Stimulated activated CD8-positive, alpha-beta memory T cell treated with anti-CD3 and anti-CD28 coated beads, Interleukin-15, amount 100 ng/mL, for 1 hour (primary cell): ENCODE data around the gene CEP78.

ENCODE experiments used
- DNase-seq: peaks from one replicate; pipeline ENCODE4 v3.0.0-alpha.2; 2020; ENCODE audit warnings: low read depth

CEP78 gene

DNA sequence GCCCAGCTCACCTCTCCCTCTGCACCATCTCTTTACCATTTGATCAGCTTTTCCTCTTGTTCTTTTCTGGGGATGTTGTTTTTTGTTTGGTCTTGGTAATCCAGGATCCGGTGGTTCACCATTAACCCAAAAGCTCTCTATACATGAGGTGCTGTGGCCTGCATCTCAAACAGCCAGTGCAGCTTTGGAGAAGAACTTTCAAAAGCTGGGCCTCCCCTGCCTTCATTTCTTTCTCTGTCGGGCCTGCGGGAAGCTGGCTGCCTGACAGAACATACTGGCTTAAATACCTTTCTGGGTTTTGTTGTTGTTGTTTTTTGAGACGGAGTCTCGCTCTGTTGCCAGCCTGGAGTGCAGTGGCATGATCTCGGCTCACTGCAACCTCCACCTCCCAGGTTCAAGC, 73.2 kb downstream of the CEP78 start:
- DNase-seq, result no peak

DNA sequence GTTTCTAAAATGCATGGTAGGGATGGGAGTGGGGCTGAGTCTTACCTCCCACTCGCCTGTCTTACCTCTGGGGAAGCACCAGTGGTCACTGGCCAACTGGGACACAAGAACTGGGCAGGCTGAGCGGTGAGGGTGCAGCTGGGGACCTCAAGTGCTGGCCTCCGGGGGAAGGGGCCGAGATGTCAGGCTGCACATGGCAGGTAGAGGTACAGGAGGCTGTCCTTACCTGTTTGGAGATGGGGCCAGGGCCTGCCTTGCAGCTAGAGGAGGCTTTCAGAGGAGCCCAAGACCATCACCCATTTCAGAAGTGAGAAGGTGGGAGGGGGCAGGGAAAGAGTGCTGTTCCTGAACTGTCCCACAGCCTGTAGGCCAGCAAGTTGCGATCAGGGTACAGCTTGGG, 75.2 kb downstream of the CEP78 start:
- DNase-seq, result no peak

DNA sequence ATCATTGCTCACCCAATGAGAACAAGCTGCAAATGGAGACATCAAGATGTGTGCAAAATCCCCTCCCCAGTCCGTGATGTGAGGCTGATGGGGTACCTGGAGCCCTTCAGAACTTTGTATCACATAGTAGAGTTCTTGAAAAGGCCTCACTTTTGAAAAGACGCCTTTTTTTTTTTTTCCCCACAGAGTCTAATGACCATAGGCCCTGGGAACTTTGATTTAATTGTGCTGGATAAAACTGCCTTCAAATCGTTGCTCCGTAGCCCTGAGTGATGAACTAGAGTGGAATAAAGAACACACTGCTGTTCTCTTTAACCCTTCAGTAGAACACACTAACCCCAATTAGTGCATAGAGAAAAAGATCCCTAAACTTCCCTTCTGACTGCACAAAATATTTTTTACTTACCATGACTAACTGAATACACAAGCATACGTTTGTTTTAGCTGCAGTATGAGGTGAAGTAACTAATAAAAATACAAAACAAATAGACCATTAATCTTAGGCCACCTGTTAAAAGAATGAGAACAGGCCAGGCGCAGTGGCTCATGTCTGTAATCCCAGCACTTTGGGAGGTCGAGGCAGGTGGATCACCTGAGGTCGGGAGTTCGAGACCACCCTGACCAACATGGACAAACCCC, 76.1 kb downstream of the CEP78 start:
- DNase-seq, result no peak

DNA sequence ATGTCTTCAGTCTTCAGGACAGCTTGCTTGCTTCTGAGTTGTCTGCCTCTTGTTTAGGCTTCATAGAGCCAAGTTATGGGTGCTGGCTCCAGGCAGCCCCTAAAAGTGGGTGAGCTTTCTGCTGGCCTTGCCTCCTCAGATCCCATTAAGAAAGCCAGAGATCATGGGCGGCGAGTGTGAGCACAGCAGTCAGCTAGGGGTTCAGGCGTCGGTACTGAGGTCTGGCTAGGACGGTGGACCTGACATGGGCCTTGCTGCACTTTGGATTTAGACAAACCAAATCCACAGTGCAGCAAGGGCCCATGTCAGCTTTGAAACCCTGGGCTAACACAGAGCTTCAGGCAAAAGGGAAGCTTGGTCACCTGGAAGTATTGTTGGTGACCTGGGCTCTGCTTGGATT, 78.7 kb downstream of the CEP78 start:
- DNase-seq, result no peak

DNA sequence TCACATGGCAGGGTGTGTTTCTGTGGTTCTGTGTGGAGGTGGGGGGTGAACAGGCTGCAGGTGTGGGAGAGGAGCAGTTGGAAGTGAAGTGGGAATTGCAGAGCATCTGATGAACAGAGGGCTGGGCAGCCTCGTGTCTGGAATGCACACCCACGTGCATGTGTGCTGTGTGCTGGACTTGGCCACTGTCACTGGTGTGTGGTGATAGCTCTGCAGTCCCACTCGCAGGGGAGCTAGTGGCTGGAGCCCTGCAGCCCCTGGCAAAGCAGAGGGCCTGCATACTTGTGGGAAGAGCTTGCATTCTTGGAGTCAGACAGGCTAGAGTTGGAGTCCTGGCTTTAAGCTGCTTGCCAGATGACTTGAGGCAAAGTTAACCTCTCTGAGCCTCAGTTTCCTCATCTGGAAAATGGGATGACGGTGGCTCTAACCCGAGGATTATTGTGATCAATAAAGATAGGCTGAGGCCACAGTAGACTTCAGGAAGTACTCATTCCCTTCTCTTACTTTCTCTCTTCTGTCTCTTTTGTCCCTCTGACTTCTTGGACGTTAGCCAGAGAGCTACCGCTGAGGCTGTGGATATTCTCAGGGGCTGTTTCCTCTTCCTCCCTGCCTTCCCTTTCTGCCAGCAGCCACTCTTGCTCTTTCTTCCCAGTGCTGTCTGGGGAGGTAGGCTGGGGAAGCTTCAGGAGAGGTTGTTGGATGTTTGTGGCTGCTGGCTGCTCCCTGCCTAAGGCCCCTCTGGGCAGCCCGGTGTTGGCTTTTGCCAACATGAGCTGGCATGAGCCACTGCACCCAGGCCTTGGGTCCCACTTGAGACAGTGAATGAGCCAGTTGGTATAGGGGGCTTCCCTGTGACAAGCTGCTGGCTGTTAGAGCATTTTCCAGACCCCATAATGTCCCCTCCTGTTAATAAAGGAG, 79.3 kb downstream of the CEP78 start:
- DNase-seq, result no peak

DNA sequence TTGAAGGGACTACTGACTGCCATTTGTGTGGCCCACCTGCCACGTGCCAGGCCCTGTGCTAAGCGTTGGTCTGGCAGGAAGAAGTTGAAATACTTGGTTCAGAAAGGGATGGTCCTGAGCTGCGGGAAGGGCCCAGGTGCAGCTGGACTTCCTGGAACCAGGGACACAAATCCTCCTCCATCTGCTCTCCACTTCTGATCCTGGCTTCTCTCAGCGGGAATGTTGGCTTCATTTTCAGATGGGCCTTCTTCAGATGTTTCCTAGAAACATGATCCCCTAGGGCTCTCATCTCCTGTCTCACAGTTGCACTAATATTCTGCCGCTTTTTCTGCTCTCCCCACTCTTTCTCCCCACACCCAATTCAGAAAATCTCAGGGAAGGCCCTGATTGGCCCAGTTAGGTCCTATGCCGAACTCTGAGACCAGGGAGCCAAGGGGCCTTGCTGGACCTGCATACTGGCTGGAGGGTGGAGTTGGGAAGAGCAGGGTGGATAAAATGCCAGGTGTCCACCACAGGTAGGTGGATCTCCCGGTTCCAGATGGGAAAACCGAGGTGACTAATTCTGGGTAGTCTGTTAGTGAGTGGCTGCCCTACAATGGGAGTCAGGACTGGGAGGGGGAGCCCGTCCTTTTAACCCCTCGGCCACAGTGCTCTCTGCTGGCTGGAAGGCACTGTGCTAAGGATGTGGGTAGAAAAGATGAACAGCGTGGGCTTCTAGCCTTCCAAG, 80.5 kb downstream of the CEP78 start:
- no peak for DNase-seq

DNA sequence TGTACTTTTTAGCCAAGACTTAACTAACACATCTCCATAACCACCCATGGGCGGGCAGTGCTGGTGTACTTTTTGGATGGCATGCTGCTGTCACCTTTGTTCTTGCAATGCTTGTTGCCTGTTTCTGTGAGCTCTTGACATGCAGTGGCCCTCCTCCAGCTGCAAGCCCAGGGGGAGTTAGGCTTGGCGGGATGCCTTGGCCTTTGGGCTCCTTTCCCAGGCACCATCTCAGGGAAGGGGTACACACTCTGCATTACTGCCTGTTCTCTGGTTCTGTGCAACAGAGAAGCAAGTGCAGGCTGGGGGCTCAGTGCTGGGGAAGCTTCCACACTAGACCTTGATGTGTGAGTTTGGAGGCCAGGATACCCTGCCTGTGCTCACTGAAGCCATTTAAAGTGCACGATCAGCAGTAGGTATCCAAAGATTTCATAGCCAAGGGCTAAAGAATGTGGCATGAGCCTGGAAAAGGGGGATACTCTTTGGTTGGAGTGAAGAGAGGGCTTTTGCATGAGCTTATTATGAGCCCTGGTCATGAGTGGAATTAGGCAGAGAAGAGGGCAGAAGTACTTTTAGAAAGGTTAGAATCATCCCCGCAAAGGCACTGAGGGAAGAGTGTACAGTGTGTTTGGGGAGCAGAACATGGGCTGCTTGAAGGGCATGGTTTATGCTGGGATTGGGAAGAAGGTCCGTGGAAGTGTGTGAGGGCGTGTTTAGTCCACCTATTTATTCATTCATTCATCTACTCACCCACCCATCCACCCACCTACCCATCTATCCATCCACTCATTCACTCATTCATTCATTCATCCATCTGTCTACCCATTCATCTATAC, 83.5 kb downstream of the CEP78 start:
- DNase-seq, result no peak

DNA sequence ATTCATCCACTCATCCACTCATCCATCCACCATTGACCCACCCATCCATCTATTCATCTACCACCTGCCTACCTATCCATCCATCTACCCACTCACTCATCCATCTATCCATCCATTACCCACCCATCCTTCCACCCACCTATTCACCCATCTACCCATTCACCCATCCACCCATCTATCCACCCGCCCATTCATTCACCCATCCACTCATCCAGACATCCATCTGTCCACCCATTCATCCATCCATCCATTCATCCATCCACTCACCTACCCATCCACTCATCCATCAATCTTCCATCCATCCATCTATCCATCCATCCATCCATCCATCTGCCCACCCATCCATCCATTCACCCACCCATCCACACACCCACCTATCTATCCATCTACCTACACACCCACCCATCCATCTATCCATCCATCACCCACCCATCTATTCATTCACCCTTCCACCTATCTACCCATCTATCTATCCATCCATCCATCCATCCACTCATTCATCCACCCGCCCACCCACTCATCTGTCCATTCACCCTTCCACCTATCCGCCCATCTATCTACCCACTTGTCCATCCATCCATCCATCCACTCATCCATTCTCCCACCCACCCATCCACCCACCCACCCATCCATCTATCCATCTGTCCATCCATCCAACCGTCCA, 84.3 kb downstream of the CEP78 start:
- DNase-seq, result no peak

DNA sequence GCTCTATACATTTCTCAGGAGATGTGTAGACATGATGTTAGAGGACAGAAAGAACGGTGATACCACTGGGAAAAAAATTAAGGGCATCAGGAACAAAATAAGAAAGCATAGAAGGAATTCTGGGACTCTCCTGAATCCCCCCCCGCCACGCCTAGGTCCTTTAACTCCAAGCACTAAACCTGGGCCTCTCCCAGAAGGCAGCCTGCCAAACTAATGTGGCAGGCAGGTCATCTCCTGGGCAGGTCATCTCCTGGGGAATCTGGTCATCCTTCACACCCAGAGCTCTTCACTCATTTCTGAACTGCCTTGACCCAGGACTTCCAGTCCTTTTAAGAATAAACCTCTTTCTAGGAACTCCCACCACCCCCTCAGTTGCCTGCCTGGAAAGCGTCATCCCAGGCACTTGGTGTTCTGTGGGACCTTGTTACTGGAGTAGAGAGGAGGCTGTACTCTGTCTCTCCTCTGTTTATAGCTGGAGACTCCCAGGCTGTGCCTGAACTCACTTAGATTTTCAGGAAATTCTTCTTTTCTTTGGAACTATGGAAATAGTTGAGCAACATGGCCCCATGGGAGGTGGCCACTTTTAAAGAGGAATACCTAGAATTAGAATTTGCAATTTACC, 85.1 kb downstream of the CEP78 start:
- DNase-seq, result no peak

DNA sequence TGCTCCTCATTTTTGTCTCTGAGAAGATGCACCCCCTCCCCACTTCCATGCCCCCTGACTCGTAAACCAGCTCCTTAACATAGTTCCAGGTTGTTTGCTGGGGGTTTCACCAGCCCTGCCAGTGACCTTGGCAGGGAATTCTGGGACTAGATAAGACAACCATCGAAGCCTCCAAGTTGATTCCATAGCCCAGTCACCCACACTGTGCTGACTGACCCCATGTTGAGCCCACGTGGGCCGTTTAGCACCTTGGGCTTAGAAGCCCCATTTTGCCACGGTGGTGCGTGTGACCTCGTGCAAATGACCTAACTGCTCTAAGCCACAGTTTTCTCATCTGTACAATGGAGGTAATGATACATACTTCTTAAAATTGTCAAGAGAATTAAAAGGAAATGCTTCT, 85.6 kb downstream of the CEP78 start:
- no peak for DNase-seq

DNA sequence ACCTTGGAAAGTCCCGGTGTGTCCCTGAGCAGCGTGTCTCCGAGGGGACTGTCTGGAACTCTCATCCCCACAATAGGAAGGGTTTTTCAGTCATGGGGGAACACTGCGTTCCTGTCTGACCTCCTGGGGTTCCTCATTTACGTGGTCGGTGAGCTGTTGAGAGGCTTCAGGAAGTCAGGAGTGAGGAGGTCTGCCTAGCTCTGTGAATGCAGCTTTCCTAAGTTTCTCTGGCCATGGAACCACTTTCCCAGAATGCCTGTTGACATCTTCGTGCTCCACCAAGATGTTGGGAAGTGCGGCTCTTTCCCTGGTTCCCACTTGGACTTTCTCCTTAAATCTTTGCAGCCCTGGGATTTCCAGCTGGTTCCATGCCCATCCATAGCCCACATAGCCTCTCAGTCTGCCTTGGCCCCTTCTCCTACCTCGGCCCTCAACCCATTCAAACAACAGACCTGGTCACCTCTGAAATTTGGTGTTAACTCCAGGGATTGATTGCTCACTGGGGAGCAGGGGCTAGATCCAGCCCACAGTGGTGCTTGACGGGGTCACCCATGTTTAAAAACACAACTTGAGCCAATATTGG, 88.3 kb downstream of the CEP78 start:
- no peak for DNase-seq

DNA sequence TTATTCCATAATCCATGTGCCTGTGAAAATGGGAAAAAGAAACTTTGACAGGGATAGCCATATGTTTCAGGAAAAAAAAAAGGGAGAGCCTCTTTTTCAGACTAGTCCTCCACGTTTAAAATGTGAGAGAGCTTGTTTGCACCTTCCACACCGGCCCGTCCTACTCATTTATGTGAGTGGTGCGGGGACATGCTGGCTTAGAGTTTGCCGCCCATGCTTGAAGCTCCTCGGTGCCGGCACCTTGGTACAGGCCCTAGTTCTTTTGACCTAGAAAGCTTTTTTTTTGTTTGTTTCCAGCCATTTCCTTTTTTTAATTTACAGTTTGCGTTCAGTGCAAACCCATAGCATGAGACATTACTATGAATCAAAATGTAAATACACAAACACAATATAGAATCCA, 88.8 kb downstream of the CEP78 start:
- no peak for DNase-seq

DNA sequence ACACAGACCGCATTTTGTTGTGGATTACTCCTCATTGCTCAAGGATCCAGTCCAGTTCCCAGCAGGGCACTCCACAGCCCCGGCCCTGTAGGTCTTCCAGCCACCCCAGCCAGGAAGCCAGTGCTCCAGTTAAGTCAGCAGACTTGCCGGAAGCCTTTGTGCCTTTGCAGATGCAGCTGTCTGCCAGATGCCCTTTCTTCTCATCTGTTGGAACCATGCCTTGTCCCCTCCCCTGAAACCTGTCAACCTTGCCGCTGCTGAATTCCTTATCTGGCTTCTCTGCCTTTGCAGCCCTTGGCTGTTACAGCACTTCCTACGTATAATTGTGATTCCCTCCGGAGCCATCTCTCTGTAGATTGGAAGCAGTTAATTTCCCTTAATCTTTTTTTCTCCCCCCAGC, 89.5 kb downstream of the CEP78 start:
- DNase-seq, result no peak

DNA sequence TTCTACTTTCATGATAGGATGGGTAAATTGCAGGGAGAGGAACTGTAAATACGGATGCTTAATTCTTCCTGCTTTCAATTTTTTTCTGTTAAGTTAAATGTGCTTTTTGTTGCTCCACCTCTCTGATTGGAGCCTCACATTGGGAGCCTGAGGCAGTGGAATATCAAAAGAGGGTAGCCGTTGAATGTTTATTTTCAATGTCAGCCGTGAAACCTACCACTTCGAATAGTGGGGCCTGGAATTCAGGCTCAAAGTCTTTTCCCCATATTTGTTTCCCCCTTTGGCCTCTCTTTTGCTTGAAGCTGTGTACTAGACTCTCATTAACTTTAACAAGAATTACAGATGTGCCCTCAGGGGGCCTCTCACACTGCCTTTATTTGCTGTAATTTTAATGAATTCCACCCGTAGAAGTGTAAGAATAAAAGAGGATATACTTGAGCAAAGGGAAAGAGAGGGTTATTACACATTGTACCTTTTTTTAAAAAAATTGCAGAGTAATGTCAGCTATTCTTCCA, 90.0 kb downstream of the CEP78 start:
- no peak for DNase-seq

DNA sequence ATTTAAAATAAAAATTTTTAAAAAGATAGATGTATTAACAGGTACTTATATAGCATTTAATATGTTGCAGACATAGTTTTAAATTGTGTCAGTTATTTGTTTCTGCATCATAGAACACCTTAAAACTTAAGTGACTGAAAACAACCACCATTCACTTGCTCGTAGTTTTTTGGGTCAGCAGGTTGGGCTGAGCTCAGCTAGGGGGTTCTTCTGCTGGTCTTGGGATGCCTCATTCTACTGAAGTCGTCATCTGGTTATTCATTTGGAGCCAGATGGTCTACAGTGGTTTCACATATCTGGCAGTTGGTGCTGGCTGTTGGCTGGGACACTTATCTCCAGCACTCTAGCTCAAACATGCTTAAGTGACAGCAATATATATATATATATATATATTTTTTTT, 90.7 kb downstream of the CEP78 start:
- no peak for DNase-seq
